Activated CD8-positive, alpha-beta memory T cell treated with anti-CD3 and anti-CD28 coated beads, Interleukin-2, amount 10 ng/mL, durations not matched to agents 7 days and 5 days (primary cell): ENCODE data around the gene IGSF9. TPM values are rescaled to one million over a fixed set of nuclear protein-coding genes. Genes with fewer than 3 reads are reported as not detected.

Experiments used
- ATAC-seq: fragments of 150-1000 bp; cut with Tn5 transposase; one replicate; pipeline ENCODE4 v1.10.0; 2021; ENCODE audit warnings: moderate library complexity
- CTCF ChIA-PET: fragments of 350-600 bp; sonication (Branson Sonifier 250); formaldehyde crosslinking; loops from one replicate; lab custom pipeline; 2021; ENCODE audit warnings: antibody characterized with exemption; lab: Charles Lee
- DNase-seq: peaks from one replicate; pipeline ENCODE4 v3.0.0-alpha.2; 2020
- H3K27ac Mint-ChIP-seq: one replicate; pipeline ENCODE4 v1.8.0; 2021; ENCODE audit warnings: mild to moderate bottlenecking, mixed read lengths
- H3K27me3 Mint-ChIP-seq: one replicate; pipeline ENCODE4 v1.8.0; 2021; ENCODE audit warnings: mixed read lengths
- H3K36me3 Mint-ChIP-seq: one replicate; pipeline ENCODE4 v1.8.0; 2021; ENCODE audit warnings: mild to moderate bottlenecking, mixed read lengths
- H3K4me1 Mint-ChIP-seq: one replicate; pipeline ENCODE4 v1.8.0; 2021; ENCODE audit warnings: mixed read lengths
- H3K4me3 Mint-ChIP-seq: one replicate; pipeline ENCODE4 v1.8.0; 2021; ENCODE audit warnings: mild to moderate bottlenecking, moderate library complexity, mixed read lengths
- H3K9me3 Mint-ChIP-seq: one replicate; pipeline ENCODE4 v1.8.0; 2022; ENCODE audit warnings: low read depth, mixed read lengths
- total RNA-seq, 2 experiments: library from RNA; stranded (reverse); gene quantifications; one replicate each; pipeline ENCODE4 v1.2.3, GENCODE V29; 2021

IGSF9 gene
- not detected for total RNA-seq

GRCh38 chr1:159945483-159946241, at the start of gene IGSF9:
TSS of gene IGSF9 (minus strand) at chr1:159945613. CDS start at chr1:159943454, 2,159 bp downstream.
- DNase-seq (peak; percentile 76), ATAC-seq (peak; percentile 90)
- H3K27ac Mint-ChIP-seq = no peak within 1 kb of the TSS
- CTCF ChIA-PET = interaction anchor here (0.7 to 5.6 kb wide), 9 partner anchors 9 to 168 kb away, joined by 3 to 39 read pairs (median 4); partner anchors contain the start of gene TAGLN2
- no peaks in the 10 kb centered on the region for H3K36me3 Mint-ChIP-seq
- peak within 1 kb of the TSS; percentile 3 for H3K4me3 Mint-ChIP-seq
- peaks cover 64% of the 10 kb centered on the region for H3K27me3 Mint-ChIP-seq
- H3K9me3 Mint-ChIP-seq = no peaks in the 10 kb centered on the region
- peaks cover 6% of the 10 kb centered on the region for H3K4me1 Mint-ChIP-seq

GRCh38 chr1:159994896-159995295, 49.5 kb upstream of the IGSF9 start:
- Mint-ChIP-seq H3K4me3 (no peak overlapping the region), H3K4me1 (peaks cover 7% of the 10 kb centered on the region), H3K36me3 (no peaks in the 10 kb centered on the region), H3K9me3 (no peaks in the 10 kb centered on the region), H3K27ac (no peak overlapping the region), H3K27me3 (peaks cover 44% of the 10 kb centered on the region)
- CTCF ChIA-PET = interaction anchor here (1.7 kb wide), 1 partner anchor 13 kb away, joined by 6 read pairs; no protein-coding TSS in a partner anchor
- no peak for ATAC-seq
- DNase-seq = no peak

- Mint-ChIP-seq H3K4me3 (no peak overlapping the region), H3K4me1 (peaks cover 7% of the 10 kb centered on the region), H3K36me3 (no peaks in the 10 kb centered on the region), H3K27ac (no peak overlapping the region), H3K9me3 (no peaks in the 10 kb centered on the region), H3K27me3 (peaks cover 45% of the 10 kb centered on the region)
- ATAC-seq (no peak), DNase-seq (no peak)
- CTCF ChIA-PET = interaction anchor here (0.6 to 1.7 kb wide), 3 partner anchors 12 to 324 kb away, joined by 4 to 6 read pairs (median 5); no protein-coding TSS in a partner anchor
These were observed 48.5 kb upstream of the IGSF9 start for GRCh38 chr1:159993911-159994310.

GRCh38 chr1:159992161-159992560, 46.7 kb upstream of the IGSF9 start:
- Mint-ChIP-seq H3K4me1 (peaks cover 7% of the 10 kb centered on the region), H3K27ac (no peak overlapping the region), H3K4me3 (no peak overlapping the region), H3K36me3 (no peaks in the 10 kb centered on the region), H3K9me3 (no peaks in the 10 kb centered on the region), H3K27me3 (peaks cover 33% of the 10 kb centered on the region)
- no peak for ATAC-seq
- CTCF ChIA-PET = interaction anchor here (1.0 to 2.7 kb wide), 2 partner anchors 16 to 57 kb away, joined by 5 to 17 read pairs; no protein-coding TSS in a partner anchor
- no peak for DNase-seq

- H3K4me3 Mint-ChIP-seq = no peak overlapping the region
- DNase-seq = no peak
- H3K4me1 Mint-ChIP-seq = peaks cover 7% of the 10 kb centered on the region
- peak; percentile 45 for ATAC-seq
- H3K36me3 Mint-ChIP-seq = no peaks in the 10 kb centered on the region
- no peaks in the 10 kb centered on the region for H3K9me3 Mint-ChIP-seq
- CTCF ChIA-PET = interaction anchor here (0.7 to 2.7 kb wide), 5 partner anchors 14 to 99 kb away, joined by 3 to 17 read pairs (median 5); no protein-coding TSS in a partner anchor
- H3K27ac Mint-ChIP-seq = no peak overlapping the region
- H3K27me3 Mint-ChIP-seq = peaks cover 30% of the 10 kb centered on the region
These were observed 46.1 kb upstream of the IGSF9 start for GRCh38 chr1:159991513-159991912.

GRCh38 chr1:159990005-159990404, 44.6 kb upstream of the IGSF9 start:
- Mint-ChIP-seq H3K36me3 (no peaks in the 10 kb centered on the region), H3K4me1 (peaks cover 7% of the 10 kb centered on the region), H3K9me3 (no peaks in the 10 kb centered on the region), H3K27me3 (peaks cover 20% of the 10 kb centered on the region), H3K27ac (no peak overlapping the region), H3K4me3 (no peak overlapping the region)
- no peak for ATAC-seq
- CTCF ChIA-PET = interaction anchor here (2.7 kb wide), 1 partner anchor 18 kb away, joined by 17 read pairs; no protein-coding TSS in a partner anchor
- no peak for DNase-seq

- Mint-ChIP-seq H3K4me1 (peaks cover 7% of the 10 kb centered on the region), H3K9me3 (no peaks in the 10 kb centered on the region), H3K27ac (no peak overlapping the region), H3K4me3 (no peak overlapping the region), H3K36me3 (no peaks in the 10 kb centered on the region), H3K27me3 (peaks cover 21% of the 10 kb centered on the region)
- ATAC-seq (no peak), DNase-seq (no peak)
- CTCF ChIA-PET = interaction anchor here (2.7 kb wide), 1 partner anchor 18 kb away, joined by 17 read pairs; no protein-coding TSS in a partner anchor
These were observed 44.2 kb upstream of the IGSF9 start for GRCh38 chr1:159989581-159989980.

GRCh38 chr1:159988006-159988405, 42.6 kb upstream of the IGSF9 start:
- H3K9me3 Mint-ChIP-seq = no peaks in the 10 kb centered on the region
- DNase-seq = no peak
- peaks cover 7% of the 10 kb centered on the region for H3K4me1 Mint-ChIP-seq
- H3K27me3 Mint-ChIP-seq = peaks cover 24% of the 10 kb centered on the region
- no peak for ATAC-seq
- no peaks in the 10 kb centered on the region for H3K36me3 Mint-ChIP-seq
- no peak overlapping the region for H3K27ac Mint-ChIP-seq
- no peak overlapping the region for H3K4me3 Mint-ChIP-seq
- CTCF ChIA-PET = no interaction called here

- no peak overlapping the region for H3K4me3 Mint-ChIP-seq
- CTCF ChIA-PET = interaction anchor here (1.3 kb wide), 1 partner anchor 51 kb away, joined by 4 read pairs; no protein-coding TSS in a partner anchor
- no peaks in the 10 kb centered on the region for H3K36me3 Mint-ChIP-seq
- peaks cover 7% of the 10 kb centered on the region for H3K4me1 Mint-ChIP-seq
- no peak for DNase-seq
- no peak overlapping the region for H3K27ac Mint-ChIP-seq
- H3K27me3 Mint-ChIP-seq = peaks cover 23% of the 10 kb centered on the region
- no peak for ATAC-seq
- H3K9me3 Mint-ChIP-seq = no peaks in the 10 kb centered on the region
These were observed 41.8 kb upstream of the IGSF9 start for GRCh38 chr1:159987186-159987585.

- CTCF ChIA-PET = interaction anchor here (1.3 kb wide), 1 partner anchor 50 kb away, joined by 4 read pairs; no protein-coding TSS in a partner anchor
- Mint-ChIP-seq H3K9me3 (no peaks in the 10 kb centered on the region), H3K36me3 (no peaks in the 10 kb centered on the region), H3K4me3 (no peak overlapping the region), H3K4me1 (peaks cover 6% of the 10 kb centered on the region), H3K27me3 (peaks cover 28% of the 10 kb centered on the region), H3K27ac (no peak overlapping the region)
- no peak for ATAC-seq
- DNase-seq = no peak
These were observed 41.1 kb upstream of the IGSF9 start for GRCh38 chr1:159986531-159986930.

GRCh38 chr1:159986093-159986492, 40.7 kb upstream of the IGSF9 start:
- ATAC-seq (no peak), DNase-seq (no peak)
- Mint-ChIP-seq H3K36me3 (no peaks in the 10 kb centered on the region), H3K27ac (no peak overlapping the region), H3K4me1 (peaks cover 2% of the 10 kb centered on the region), H3K9me3 (no peaks in the 10 kb centered on the region), H3K27me3 (peaks cover 28% of the 10 kb centered on the region), H3K4me3 (no peak overlapping the region)
- CTCF ChIA-PET = no interaction called here

- peaks cover 30% of the 10 kb centered on the region for H3K27me3 Mint-ChIP-seq
- H3K36me3 Mint-ChIP-seq = no peaks in the 10 kb centered on the region
- H3K4me1 Mint-ChIP-seq = no peaks in the 10 kb centered on the region
- DNase-seq (no peak), ATAC-seq (no peak)
- H3K9me3 Mint-ChIP-seq = no peaks in the 10 kb centered on the region
- no peak overlapping the region for H3K27ac Mint-ChIP-seq
- H3K4me3 Mint-ChIP-seq = no peak overlapping the region
- CTCF ChIA-PET = no interaction called here
These were observed 40.1 kb upstream of the IGSF9 start for GRCh38 chr1:159985473-159985872.

- peak; percentile 27 for DNase-seq
- Mint-ChIP-seq H3K4me1 (no peaks in the 10 kb centered on the region), H3K4me3 (no peak overlapping the region), H3K27me3 (peaks cover 36% of the 10 kb centered on the region), H3K9me3 (no peaks in the 10 kb centered on the region), H3K27ac (no peak overlapping the region), H3K36me3 (no peaks in the 10 kb centered on the region)
- ATAC-seq = no peak
- CTCF ChIA-PET = interaction anchor here (0.8 to 1.2 kb wide), 4 partner anchors 22 to 91 kb away, joined by 3 read pairs; no protein-coding TSS in a partner anchor
These were observed 38.3 kb upstream of the IGSF9 start for GRCh38 chr1:159983681-159984080.
